ENCODE measurements around the gene ZBTB47.

The ZBTB47 gene

DNA sequence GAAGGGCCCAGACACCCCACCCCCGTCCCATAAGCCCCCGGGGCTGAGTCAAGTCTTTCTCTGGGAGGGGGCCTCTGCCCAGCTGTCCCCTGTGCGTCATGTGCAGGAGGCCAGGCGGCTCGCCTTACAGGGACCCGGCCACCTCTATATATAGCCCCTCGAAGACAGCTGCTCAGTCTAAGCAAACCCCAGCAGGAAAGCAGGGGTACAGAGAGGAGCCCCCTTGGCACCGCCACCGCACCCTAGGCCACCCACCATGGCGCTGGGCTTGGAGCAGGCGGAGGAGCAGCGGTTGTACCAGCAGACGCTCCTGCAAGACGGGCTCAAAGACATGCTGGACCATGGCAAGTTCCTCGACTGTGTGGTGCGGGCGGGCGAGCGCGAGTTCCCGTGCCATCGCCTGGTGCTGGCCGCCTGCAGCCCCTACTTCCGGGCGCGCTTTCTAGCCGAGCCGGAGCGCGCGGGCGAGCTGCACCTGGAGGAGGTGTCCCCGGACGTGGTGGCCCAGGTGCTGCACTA is 31.9 kb downstream of the ZBTB47 start, which contains the start of gene KLHL40:
KLHL40 (plus strand) TSS at position 175 of the 519 bp plus-strand sequence; CDS start at position 257, 82 bp downstream.
- DNase-seq (ENCODE audit: low spot score), result no peak

DNA sequence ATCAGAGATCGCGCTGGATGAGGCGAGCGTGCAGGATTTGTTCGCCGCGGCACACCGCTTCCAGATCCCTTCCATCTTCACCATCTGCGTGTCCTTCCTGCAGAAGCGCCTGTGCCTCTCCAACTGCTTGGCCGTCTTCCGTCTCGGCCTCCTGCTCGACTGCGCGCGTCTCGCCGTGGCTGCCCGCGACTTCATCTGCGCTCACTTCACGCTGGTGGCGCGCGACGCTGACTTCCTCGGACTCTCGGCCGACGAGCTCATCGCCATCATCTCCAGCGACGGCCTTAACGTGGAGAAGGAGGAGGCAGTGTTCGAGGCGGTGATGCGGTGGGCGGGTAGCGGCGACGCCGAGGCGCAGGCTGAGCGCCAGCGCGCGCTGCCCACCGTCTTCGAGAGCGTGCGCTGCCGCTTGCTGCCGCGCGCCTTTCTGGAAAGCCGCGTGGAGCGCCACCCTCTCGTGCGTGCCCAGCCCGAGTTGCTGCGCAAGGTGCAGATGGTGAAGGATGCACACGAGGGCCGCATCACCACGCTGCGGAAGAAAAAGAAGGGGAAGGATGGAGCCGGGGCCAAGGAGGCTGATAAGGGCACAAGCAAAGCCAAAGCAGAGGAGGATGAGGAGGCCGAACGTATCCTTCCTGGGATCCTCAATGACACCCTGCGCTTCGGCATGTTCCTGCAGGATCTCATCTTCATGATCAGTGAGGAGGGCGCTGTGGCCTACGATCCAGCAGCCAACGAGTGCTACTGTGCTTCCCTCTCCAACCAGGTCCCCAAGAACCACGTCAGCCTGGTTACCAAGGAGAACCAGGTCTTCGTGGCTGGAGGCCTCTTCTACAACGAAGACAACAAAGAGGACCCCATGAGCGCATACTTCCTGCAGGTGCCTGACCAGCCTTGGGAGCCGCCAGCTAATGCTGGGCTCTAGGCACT is 32.7 kb downstream of the ZBTB47 start:
- no peak for DNase-seq (ENCODE audit: low spot score)

DNA sequence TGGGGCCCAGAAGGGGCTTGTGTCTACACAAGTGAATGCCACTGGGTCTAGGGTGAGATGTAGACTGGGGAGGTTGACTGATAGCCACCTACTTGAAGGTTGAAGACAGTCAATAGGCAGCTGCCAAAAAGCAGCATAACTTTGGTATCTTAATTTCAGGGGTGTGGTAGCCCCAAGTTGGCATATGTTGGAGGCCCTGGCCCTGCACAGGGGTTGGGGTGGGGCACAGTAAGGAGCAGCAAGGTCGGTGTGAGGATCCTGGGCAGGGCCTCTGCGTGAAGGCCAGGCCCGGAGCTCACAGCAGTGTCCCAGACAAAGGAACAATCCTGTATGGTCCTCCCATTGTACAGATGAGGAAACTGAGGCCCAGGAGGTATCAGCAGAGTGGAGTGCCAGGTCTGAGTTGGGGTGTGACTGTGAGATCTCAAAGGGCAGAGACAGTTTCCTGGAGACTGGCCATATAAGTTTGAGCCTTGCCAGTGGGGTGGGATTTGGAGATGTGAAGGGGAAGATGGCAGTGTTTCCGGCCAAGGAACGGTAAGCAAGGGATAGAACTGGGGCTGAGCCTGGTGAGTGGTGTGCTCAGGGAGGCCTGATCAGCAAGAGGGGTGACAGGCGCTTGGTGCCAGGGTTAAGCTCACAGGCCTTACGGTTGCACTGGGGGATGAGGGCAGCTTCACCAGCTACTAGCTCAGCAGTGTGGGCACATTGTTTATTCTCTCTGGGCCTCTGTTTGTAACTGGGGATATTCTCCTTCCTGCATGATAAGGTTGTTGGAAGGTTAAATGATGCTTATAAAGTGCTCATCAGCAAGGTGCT is 33.5 kb downstream of the ZBTB47 start:
- no peak for DNase-seq (ENCODE audit: low spot score)

DNA sequence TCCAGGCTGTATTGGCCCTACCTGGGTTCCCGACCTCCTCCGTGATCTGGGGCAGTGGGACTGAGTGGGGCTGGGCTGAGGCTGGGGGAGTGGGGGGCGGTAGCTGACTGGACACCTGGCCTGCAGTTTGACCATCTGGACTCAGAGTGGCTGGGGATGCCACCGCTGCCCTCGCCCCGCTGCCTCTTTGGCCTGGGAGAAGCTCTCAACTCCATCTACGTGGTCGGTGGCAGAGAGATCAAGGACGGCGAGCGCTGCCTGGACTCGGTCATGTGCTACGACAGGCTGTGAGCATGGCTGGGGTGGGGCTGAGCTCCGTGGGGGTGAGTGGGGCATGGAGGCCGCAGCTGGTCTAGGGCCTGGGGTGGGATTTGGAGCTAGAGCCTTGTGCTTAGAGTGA is 34.5 kb downstream of the ZBTB47 start:
- no peak for DNase-seq (ENCODE audit: low spot score)

DNA sequence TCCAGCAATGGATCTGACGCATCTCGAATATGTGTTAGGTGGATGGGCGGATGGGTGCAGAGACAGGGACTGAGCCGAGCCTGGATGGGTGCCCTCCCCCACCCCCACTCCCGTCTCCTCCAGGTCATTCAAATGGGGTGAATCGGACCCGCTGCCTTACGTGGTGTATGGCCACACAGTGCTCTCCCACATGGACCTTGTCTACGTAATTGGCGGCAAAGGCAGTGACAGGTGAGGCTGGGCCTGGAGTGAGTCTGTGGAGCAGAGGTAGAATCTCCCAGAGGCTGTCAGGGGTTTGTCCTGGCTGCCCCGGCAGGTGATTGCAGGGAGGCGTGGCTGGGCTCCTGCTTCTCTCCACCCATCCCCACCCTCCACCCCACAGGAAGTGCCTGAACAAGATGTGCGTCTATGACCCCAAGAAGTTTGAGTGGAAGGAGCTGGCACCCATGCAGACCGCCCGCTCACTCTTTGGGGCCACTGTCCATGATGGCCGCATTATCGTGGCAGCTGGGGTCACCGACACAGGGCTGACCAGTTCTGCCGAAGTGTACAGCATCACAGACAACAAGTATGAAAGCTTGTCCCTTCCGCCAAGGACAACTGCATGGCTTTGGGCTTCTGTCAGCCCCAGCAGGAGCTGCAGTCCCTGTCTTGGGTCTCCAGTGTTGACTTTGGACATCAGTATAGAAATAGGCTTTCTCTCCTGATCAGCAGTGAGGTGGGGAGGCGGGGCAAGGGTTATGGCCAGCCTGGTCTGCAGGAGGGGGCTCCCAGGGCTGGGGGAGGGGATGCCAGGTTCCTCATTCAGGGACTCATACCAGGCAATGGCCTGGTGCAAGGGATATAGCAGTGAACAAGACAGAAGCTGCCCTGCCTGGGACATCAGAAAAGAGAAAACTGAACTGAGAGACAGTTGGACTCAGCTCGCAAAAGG is 35.3 kb downstream of the ZBTB47 start:
- DNase-seq (ENCODE audit: low spot score), result no peak

DNA sequence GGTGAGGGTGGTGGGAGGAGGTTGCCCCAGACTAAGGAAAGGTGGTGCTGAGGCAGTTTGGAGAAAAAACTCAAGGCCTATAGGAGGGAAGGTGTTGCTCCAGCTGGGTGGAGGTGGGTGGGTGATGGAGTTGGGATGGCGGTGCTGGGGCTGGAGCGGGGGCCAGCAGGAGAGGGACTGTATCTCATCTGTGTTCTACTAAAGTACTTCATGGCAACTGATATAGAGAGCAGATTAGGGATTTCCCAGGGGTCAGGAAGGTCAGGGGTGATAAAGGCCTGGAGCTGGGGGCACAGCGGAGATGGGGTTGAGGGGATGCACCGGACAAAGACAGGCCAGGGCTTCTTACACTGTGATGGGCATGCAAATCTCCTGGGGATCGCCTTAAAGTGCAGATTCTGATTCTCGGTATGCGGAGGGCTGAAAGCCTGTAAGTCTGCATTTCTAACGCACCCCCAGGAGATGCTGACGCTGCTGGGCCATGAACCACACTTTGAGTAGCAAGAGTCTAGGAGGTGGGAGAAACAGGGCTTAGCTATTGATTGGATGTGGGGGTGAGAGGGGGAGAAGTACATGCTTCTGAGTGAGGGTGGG is 36.0 kb downstream of the ZBTB47 start:
- DNase-seq (ENCODE audit: low spot score), result no peak

DNA sequence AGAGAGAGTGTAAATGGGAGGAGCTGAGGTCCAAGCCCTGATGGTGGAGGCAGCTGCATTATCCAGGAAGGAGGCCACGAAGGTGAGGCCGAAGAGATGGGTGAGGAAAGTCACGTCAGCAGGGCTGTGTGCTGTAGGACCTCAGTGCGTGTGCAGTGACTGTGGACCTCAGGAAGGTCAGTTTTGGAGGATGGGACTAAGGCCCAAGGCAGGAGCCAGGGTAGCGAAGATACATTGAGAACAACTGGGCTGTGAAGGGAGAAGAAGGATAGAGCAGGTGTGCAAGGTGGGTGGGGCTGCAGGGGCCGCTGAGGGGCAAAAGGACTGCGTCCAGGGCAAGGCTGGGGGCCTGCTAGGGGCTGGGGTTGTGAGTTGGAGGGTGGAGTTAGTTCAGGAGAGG is 36.7 kb downstream of the ZBTB47 start:
- DNase-seq (ENCODE audit: low spot score), result no peak

DNA sequence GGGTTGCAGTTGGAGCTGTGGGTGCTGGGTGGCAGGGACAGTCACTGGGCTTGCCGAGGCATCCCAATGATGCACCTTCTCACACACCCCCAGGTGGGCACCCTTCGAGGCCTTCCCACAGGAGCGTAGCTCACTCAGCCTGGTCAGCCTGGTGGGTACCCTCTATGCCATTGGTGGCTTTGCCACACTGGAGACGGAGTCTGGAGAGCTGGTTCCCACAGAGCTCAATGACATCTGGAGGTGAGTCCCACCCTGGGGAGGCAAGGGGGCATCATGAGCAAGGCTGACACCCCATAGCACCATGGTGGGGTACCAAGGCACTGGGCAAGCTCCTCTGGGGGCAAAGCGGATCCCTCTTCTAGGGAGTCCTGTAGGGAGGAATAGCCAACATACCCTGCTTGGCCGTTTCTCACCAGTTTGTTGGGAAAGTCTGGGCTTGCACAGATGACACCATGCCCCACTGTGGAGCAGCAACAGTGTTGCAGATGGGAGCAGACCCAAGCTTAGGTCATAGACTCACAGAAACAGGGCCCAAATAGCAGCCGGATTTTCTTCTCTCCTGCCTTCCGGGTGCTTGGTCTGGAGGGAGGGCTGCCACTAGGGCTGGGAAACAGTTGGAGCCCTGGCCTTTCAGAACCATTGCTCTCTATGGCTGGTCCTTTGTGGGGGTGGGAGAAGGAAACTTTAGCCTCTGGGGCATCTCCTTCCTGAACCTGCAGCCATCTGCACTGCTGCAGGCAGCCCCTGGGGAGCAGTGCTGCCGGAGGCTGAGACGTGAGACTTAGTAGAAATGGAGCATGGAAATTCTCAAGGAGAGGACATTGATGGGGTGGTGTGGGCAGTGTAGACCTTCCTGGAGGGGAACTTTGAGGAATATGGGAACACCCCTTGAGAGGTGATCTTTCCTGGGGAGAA is 37.5 kb downstream of the ZBTB47 start:
- DNase-seq (ENCODE audit: low spot score), result no peak

DNA sequence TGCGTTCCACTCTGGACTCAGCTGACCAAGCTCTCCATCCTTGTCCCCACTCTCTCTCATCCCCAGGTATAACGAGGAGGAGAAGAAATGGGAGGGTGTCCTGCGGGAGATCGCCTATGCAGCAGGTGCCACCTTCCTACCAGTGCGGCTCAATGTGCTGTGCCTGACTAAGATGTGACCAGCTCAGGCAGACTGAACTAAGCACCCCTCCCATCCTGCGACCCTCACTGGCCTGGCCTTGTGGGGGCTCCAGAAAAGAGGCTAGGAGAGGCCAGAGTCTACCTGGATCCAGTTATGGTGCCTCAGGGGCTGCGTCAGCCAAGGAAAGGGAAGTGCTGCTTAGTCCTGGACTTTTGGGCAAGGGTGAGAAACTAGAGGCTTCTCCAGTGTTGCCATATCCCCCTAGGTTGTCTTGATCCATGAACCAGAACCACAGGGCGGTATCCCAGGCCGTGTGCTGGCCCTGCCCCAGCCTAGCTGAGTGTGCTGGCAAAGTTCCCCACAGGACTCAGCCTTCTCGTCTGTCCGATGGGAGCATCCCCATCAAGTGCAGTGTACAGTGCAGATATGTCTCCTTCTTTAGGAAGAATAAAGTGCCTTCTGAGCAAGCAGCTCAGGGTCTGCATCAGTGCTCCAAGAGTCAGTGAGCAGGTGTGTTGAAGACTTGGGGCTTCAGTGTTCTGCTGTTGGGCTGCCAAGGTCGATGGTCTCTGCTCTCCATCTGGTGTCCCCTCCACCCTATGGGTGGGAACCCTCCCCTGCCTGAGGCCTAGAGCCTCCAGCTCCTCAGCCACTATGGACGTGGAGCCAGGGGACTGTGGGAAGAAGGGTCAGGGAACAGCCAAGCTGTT is 38.5 kb downstream of the ZBTB47 start:
- DNase-seq (ENCODE audit: low spot score), result no peak

DNA sequence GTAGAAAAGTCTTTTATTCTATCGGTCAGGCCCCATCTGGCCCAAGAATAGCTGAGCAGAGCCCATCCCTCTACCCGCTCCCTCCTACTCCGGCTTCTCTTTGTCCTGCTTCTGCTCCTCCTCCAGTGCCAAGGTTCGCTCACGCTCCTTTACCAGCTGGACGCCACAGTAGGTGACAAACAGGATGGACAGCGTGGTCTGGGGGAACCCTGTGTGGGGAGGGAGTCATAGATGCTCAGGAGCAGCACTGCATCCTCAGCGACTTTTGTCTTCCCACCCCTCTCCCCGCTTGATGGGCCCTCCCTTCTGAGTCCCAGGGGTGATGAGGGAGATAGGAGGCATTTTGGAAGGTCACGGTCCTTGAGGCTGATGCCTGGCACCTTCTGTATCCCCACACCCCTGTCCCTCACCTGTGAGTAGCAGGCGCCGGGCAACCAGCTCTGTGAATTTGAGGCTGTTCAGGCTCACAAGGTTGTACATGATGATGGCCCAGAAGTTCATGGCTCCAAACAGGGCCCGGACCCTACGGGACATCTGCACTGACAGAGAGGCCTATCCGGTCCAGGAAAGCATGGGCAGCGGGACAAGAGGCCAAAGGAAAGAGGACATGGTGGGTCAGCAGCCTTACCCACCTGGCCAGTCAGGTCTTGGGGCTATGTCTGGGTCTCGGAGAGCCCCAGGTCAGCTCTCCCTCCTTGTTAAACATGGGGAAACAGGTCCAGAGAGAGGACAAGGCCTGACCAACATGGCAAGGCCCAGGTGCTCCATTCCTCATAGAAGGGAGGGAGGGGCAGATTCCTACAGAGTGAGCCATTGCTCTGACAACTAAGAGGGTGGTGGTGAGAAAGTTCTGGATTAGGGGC is 39.4 kb downstream of the ZBTB47 start:
- no peak for DNase-seq (ENCODE audit: low spot score)

DNA sequence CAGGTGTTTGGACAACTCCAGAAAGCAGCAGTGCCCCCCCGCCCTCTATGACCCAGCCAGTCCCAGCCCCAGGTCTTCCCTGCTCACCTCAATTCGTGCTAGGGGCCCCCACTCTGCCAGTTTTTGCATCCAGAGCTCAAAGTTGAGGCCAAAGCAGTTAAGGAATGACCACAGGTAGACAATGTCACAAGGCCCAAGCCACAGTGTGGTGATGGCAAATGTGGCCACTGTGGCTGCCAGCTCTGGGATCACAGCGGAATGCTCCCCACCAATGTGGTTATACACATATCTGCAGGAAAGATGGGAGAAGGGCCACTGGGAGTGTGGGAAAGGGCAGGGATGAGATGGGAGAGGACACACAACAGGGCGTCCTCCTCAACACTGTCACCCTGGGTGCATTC is 40.0 kb downstream of the ZBTB47 start:
- no peak for DNase-seq (ENCODE audit: low spot score)

DNA sequence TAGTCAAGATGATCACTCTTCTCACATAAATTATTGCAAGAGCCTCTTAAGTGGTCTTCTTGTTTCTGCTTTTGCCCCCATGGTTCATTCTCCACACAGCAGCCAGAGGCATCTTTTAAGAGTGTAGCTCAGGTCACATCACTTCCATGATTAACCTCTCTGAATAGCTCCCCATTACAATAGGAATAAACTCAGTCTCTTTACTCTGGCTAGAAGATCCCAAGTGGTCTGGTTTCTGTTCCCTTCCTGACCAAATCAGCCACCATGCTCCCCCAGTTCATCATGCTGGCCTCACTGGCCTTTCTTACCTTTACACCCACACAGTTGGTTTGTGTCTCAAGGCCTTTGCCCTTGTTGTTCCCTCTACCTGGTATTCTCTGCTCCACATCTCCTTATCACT is 40.9 kb downstream of the ZBTB47 start:
- no peak for DNase-seq (ENCODE audit: low spot score)

DNA sequence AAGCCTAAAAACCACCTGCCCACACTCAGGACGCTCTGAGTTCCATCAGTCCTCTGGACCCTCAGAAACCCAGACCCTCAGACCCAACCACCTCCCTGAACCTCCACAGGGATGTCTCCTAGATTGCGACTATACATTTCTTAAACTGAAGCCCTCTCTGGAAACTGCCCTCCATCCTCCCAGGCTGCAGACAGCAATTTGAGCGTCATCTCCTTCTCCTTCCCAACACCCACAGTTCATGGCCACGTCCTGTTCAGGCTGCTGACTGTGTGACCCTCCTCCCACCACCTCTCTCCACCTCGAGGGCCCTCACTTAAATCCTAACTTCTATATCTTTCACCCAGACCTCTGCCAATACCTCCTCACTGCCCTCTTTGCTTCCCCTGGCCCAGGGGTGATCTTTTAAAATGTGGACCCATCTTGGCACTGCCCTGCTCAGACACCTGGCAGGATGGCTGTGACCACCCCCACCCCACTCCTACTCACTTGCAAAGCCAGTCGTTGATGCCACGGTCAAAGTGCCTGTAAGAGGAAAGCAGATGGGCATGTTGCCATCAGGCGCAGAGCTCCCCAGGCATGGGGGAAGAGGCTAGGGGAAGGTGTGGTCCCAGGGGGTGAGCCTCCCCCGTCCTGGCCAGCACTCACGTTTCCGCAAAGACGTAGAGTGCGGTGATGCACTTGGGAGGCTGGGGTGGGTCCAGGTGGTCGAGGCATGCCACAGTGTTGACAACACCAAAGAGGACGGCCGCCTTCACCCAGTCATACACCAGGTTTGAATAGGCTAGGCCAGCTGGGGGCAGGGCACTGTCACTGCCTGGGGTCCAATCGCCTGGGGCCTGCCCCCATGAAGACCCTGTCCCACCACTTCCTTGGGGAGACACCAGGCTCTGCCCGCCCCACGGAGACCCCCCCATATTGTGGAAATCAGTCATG is 43.1 kb downstream of the ZBTB47 start:
- no peak for DNase-seq (ENCODE audit: low spot score)

DNA sequence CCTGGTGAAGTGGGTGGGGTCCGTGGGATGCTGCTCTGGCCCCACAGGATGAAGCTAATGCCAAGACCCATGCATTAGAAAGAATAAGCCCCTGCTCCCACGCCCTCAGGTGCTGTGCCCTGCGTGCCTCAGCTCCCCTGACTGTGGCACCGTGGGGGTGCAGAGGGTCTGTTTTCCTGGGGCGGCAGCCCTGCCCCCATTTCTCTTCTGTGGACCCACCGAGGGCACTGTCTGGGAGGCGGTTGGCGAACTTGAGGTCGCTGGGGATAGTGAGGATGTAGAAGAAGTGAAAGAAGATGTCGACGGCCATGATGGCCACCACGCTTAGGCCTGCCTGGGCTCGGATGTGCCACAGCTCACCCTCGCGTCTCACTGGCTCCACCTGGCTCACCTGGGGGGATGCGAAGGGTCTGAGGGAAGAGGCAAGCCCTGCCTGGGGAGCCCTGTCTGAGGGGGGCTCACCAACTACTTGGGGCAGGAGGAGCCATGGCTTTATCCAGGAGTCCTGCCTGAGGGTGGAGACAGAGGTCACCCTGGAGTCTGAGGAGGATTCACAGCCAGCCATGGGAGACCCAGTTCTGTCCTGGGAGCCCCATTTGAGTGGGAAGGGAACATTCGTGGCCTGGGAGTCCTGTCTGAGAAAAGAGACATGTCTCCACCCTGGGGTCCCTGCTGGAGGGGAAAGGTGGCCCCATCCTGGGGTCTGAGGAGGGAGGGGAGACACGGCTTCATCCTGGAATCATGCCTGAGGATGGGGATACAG is 44.0 kb downstream of the ZBTB47 start:
- no peak for DNase-seq (ENCODE audit: low spot score)

DNA sequence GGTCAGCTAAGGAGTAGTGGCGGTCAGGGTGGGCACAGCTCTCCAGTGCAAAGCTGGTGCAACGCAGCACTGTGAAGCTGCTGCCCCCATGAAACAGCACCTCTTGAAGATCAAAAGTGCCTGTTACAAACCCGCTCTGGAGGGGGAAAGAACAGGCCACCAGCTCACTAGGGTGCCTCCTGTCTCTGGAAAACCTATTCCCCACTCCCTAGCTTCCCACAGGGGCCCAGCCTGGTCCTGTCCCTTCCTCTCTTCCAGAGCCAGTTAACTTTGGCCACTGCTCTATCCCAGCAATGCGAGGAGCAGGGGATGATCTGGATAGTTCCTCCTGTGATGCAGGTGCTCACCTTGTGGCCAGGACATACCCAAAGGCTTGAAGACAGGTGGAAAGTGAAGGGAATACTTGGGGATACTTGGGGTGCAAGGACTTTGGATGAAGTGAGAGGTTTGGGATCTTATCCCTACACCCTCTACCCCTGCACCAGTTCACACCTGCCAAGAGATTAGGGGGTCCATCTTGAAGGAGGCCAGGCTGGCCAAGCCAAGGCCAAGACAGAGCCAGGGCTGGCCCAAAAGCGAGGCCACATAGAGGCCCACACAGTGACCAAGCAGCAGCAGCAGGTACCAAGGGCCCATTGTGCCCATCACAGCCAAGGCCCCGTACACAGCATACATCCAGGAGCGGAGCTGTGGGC is 44.9 kb downstream of the ZBTB47 start:
- DNase-seq (ENCODE audit: low spot score), result no peak

DNA sequence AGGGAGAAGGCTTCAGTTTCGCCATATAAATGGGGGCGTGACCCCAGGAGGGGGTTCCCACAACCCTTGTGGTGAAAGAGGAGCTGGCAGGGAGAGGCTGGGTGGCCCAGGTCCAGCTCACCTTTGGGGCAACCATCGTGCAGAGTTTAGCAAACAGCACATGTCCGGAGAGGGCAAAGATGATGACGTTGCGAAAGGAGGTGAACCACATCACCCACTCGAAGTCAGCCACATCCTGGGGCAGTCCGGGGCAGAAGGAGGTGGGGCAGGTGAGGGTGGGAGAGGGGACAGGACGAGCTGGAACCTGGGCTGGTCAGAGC is 45.4 kb downstream of the ZBTB47 start:
- no peak for DNase-seq (ENCODE audit: low spot score)

Measured in cerebellar cortex (tissue), 1 donor.